H1 (cell line): ENCODE measurements around the gene JUP. TPM values are rescaled to one million over a fixed set of nuclear protein-coding genes. Genes with fewer than 3 reads are reported as not detected.

ENCODE experiments used
- CTBP2 ChIP-seq: IDR thresholded peaks from 2 replicates; pipeline ENCODE4 v1.7.0; 2011; ENCODE audit warnings: borderline replicate concordance, mild to moderate bottlenecking, moderate library complexity, mixed read lengths, low read length; ENCODE audit not compliant: insufficient read depth, insufficient read length
- SIN3A ChIP-seq, 2 experiments: IDR thresholded peaks in 1 of 2; conservative IDR thresholded peaks in 1 of 2; 2 replicates each; pipeline ENCODE4 v1.6.1; 2011 to 2012; ENCODE audit warnings: low read length in 2 of 2, improper control_type of control experiment in 1 of 2, low read depth in 1 of 2, mild to moderate bottlenecking in 1 of 2
- SP2 ChIP-seq: IDR thresholded peaks from 2 replicates; pipeline ENCODE4 v1.6.1; 2012; ENCODE audit warnings: mild to moderate bottlenecking, low read length, inconsistent platforms
- polyA plus RNA-seq, 7 experiments: library from polyadenylated mRNA; depleted of rRNA in 3 of 7; stranded (reverse) in 5 of 7; unstranded in 2 of 7; fragments of >200 nt in 5 of 7; fragments of 200-250 nt in 2 of 7; gene quantifications; 1 replicate in 5 of 7; 2 replicates in 1 of 7; 4 replicates in 1 of 7; pipeline versions ENCODE4 v1.2.1 to v1.2.3, GENCODE V29; 2011 to 2013; ENCODE audit warnings: missing spikeins in 2 of 7, mixed read lengths in 2 of 7
- total RNA-seq: library from RNA; stranded (reverse); fragmentation: NEBNext Ultra II Directional; extraction: Animal tissue kit (Norgen Biotek cat#: 25700); gene quantifications from 2 replicates; pipeline ENCODE4 v1.2.1, GENCODE V29; 2021

The JUP gene
- total and polyA plus RNA-seq, 2 of the 8 experiments (the other 6 are each of a cell fraction or from before 2014, with no cell fraction given): 62.8 to 102 TPM

DNA sequence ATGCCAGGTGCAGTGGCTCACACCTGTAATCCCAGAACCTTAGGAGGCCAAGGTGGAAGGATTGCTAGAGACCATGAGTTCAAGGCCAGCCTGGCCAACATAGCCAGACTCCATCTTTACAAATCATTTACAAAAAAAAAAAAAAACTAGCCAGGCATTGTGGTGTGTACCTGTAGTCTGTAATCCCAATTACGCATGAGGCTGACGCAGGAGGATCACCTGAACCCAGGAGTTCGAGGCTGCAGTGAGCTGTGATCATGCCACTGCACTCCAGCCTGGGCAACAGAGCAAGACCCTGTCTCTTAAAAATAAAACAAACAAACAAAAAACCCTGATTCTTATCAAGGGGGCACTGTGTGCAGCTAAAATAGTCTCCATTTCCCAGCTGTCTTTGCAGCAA, 35.2 kb downstream of the JUP start (continued):
- TF ChIP-seq SIN3A (conservative IDR thresholded peaks at IDR 0.05 in 1 of 2, IDR thresholded peaks at IDR 0.05 in 1 of 2; ENCODE audit: low read depth in 1 of 2, low read length in 2 of 2) (no peak), SP2 (no peak), CTBP2 (no peak)
